GM19395 (cell line): ENCODE data around the gene UBE2D1.

ENCODE experiments used
- ATAC-seq: cut with Tn5 transposase; IDR thresholded peaks from one replicate; pipeline ENCODE4 v1.9.1; 2021; ENCODE audit warnings: mild to moderate bottlenecking, moderate library complexity; ENCODE audit not compliant: unreplicated experiment

Gene UBE2D1

GRCh38 chr10:58336242-58336641 is 1.4 kb downstream of the UBE2D1 start:
- ATAC-seq: no peak

- ATAC-seq: no peak
Measured at GRCh38 chr10:58341422-58341821, 6.6 kb downstream of the UBE2D1 start.

- ATAC-seq: no peak
Measured at GRCh38 chr10:58341947-58342346, 7.1 kb downstream of the UBE2D1 start.

GRCh38 chr10:58347967-58348366 is 13.2 kb downstream of the UBE2D1 start:
- ATAC-seq: no peak

- ATAC-seq: no peak
Measured at GRCh38 chr10:58348571-58349033, 13.8 kb downstream of the UBE2D1 start.

- no peak for ATAC-seq
Measured at GRCh38 chr10:58350023-58350422, 15.2 kb downstream of the UBE2D1 start.

GRCh38 chr10:58350619-58351323 is 16.0 kb downstream of the UBE2D1 start:
- no peak for ATAC-seq

- ATAC-seq: no peak
Measured at GRCh38 chr10:58351616-58352578, 17.1 kb downstream of the UBE2D1 start.

- ATAC-seq: no peak
Measured at GRCh38 chr10:58352956-58353610, 18.3 kb downstream of the UBE2D1 start.

GRCh38 chr10:58356756-58357155 is 21.9 kb downstream of the UBE2D1 start:
- no peak for ATAC-seq

GRCh38 chr10:58358314-58358933 is 23.6 kb downstream of the UBE2D1 start:
- no peak for ATAC-seq

- ATAC-seq: no peak
Measured at GRCh38 chr10:58358947-58359346, 24.1 kb downstream of the UBE2D1 start.

- ATAC-seq: no peak
Measured at GRCh38 chr10:58359541-58359940, 24.7 kb downstream of the UBE2D1 start.

- ATAC-seq: no peak
Measured at GRCh38 chr10:58360412-58361004, 25.7 kb downstream of the UBE2D1 start.

GRCh38 chr10:58361353-58361752 is 26.5 kb downstream of the UBE2D1 start:
- ATAC-seq: no peak

GRCh38 chr10:58362027-58362789 is 27.4 kb downstream of the UBE2D1 start:
- no peak for ATAC-seq

- no peak for ATAC-seq
Measured at GRCh38 chr10:58367069-58367468, 32.3 kb downstream of the UBE2D1 start.

GRCh38 chr10:58371473-58371872 is 36.7 kb downstream of the UBE2D1 start:
- no peak for ATAC-seq

- peak; percentile 89 for ATAC-seq
Measured at GRCh38 chr10:58372607-58373441, 38.0 kb downstream of the UBE2D1 start.
